Bone marrow (tissue), 2 donors: Measurements from ENCODE around the gene HK2.

Experiments
- DNase-seq, 2 donors: peaks; one replicate each; lab custom pipeline; 2025; lab: John Stamatoyannopoulos, UW

The HK2 gene

GRCh38 chr2:74937221-74937880, 103.4 kb downstream of the HK2 start:
- no peak for DNase-seq

GRCh38 chr2:74938264-74938663, 104.3 kb downstream of the HK2 start:
- no peak for DNase-seq

GRCh38 chr2:74939919-74940812, 106.2 kb downstream of the HK2 start:
- no peak for DNase-seq

GRCh38 chr2:74941284-74941683, 107.4 kb downstream of the HK2 start:
- no peak for DNase-seq

- DNase-seq, result no peak
Measured at GRCh38 chr2:74942263-74942662, 108.3 kb downstream of the HK2 start.
